GM21737 (cell line): ENCODE measurements around the gene CAMK2B.

Source experiments
- ATAC-seq: cut with Tn5 transposase; IDR thresholded peaks from one replicate; pipeline ENCODE4 v1.9.1; 2021; ENCODE audit warnings: mild to moderate bottlenecking, moderate library complexity; ENCODE audit not compliant: unreplicated experiment

The CAMK2B gene

GRCh38 chr7:44309271-44310091 lies 15.9 kb downstream of the CAMK2B start:
- no peak for ATAC-seq

DNA sequence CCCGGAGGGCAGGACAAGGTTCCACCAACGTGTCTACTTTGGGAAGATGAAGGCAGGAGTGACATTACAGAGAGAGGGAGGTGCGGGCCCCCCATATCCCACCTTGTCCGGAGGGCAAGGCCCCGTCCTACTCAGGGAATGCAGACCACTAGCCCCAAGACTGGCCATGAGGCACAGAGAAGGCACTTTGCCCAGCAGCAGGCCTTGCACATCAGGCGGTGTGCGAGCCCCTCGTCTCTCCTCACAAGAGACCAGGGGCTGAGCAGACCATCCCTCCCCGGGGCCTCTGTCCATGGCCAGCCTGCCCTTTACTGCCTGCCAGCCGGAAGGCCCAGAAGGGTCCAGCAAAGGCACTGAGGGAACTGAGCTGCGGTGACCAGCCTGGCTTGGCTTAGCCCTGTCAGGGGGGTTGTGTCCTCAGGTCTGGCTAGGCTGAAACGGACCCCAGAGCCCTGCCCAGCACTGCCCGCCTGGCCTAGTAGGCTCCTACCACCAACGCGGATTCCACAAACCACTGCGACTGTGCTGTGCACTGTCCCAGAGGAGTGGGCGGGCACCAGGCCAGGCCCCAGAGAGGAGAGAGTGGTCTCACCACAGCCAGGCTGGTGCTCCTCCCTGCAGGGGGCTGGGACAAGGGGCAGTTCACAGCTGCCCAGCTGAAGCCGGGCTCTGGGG lies 16.7 kb downstream of the CAMK2B start:
- ATAC-seq: no peak

DNA sequence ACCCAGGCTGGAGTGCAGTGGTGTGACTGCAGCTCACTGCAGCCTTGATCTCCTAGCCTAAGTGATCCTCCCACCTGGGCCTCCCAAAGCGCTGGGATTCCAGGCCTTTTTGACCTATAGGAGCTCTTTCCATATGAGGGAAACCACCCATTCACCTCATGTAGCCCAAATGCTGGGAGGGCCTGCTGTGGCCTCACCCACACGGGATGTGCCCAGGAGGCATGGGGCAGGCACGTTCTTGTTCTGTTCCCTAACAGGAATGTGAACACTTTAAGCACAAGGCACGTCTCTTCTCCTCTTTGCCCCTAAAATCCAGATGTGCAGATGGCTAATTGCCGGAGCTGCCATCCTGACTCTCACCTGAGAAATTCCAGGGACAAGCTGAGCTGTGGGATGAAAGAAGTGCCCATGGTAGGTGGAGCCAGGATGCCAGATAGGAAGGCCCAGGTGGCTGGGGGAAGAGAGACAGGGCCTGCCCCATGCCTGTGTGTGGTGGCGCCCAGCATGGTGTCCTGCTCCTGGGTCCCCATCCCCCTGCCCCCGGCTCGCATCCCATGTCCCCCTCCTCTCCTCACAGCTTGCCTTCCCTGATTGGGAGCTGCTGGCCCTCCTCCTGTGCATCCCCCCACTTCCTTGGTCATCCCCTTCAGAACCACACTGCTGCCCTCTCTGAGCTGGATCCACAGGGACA lies 17.3 kb downstream of the CAMK2B start:
- no peak for ATAC-seq

DNA sequence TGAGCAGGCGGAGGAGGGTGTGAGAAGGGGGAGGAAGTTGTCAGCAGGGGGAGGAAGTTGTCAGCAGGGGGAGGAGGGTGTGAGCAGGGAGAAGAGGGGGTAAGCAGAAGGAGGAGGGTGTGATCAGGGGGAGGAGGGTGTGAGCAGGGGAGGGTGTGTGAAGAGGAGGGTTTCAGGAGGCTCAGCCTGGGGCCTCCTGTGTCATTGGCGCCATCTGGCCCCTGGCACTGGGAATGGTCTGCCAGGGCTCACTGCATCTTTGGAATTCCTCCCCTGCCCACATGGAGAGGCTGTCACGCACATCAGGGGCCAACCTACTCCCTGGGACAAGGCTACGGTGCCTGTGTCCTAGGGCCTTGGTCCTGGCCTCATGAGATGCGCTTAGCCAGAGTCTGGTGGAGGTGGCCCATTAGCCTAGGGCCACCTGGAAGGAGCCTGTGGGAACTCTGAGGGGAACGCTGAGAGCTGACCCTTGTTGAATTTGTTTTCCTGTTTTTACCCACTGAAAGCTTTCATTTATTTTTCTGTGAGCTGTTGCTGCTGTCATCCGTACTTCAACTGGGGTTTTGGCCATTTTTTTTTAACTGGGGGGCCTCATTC lies 18.0 kb downstream of the CAMK2B start:
- no peak for ATAC-seq

DNA sequence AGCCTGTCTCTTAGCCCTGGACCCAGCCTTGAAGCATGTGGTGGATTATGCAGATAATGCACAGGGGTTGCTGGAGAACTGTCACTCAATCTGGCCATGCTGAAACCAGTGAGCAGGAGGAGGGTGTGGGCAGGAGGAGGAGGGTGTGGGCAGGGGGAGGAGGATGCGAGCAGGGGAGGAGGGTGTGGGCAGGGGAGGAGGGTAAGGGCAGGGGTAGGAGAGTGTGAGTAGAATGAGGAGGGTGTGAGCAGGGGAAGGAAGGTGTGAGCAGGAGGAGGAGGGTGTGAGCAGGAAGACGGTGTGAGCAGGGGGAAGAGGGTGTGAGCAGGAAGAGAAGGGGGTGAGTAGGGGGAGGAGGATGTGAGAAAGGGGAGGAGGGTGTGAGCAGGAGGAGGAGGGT lies 18.8 kb downstream of the CAMK2B start:
- ATAC-seq: no peak

DNA sequence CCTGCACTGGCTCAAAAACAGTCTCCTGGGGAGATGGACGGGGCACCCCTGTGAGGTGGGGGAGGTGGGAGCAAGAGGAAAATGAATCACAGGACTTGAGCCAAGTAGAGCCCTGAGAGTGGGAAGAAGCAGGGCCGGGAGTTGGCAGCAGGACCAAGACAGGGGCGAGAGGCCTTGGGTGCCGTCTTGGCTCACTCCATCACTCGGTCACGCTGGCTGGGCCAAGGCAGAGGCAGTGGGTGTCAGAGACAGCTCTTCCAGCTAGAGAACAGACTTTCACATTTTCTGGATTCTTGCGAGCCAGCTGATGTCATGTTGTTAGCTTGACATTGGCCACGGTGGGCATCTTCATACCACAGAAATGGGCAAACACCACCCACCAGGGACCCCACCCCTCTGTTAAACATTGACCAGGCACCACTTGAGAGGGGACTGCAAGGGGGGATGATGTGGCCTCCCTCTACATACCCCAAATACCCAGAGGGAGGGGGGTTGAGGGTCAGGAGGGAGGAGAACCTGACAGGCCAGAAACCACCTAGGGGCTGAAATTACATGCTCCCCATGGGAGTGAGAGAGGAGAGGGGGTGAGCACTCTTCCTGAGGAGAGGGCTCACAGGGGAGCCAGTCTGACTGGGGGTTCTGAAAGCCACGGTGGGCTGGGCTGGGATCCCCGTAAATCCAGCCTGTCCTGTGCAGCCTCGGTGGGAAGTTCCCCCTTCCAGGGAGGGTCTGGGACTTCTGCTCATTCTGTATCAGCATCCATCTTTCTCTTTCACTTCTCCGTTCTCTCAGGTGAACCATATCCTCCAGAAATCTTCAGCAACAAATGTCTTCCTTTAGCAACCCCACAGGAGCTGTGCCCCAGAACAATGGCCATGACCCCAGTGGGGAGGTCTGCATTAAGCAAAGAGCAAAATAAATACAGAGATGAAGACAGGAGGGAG lies 19.6 kb downstream of the CAMK2B start:
- no peak for ATAC-seq

- ATAC-seq: no peak
Observed at GRCh38 chr7:44294325-44295069, 30.9 kb downstream of the CAMK2B start.

DNA sequence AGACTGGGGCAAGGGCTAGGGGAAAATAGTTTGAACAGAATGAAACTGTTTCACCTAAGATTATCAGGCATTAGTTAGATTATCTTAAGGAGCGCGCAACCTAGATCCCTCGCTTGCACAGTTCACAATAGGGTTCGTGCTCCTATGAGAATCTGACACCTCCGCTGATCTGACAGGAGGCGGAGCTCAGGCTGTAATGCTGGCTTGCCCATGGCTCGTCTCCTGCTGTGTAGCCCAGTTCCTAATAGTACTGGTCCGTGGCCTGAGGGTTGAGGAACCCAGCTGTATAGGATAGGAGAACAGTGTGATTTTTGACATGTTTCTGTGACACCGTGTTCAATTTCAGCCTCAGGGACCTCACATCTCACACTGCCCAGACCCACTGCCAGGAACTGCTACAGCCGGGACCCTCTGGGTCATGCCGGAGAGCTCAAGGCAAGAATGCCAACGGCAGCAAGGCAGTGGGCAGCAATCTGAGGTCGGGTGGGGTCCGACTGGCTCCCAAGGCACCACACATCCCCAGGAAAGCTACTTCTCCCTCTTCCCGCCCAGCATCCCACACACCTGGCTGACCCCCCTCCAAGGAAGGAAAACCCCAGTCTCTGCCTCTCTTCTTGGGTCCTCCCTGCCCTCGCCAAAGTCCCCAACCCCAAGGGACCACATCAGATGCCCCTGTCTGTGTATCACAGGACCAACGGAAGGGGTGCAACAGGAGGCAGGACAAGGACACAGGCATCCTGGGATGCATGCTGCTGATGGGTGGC lies 31.7 kb downstream of the CAMK2B start:
- ATAC-seq: no peak

DNA sequence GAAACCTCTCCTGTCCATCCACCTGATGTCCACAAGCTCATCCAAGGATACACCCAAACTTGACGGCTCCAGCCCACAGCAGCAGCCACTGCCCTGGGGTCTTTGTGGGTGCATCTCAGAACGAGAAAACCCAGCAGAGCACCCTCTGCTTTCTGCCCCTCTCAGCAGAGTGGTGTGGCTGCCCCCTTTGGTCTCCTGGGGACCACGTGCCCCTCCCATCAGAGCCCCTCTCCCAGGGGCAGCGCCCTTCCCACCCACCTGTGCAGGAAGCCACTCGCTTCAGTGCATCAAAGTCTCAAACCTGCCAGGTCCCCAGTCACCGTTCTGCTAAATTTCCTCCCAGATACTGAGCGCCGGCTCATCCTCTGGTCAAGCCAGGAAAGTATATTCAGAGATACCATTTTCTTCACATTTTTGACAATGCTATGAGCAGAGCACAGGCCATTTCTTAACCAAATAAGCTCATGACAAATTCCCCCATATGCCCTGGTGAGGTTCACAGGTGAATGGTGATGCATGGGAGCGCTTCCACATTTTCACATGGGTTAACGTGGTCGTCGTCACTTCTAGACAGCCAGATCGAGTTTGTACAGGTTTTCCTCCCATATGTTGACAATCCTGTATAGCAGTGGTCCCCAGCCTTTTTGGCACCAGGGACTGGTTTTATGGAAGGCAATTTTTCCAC lies 32.4 kb downstream of the CAMK2B start:
- ATAC-seq: no peak

DNA sequence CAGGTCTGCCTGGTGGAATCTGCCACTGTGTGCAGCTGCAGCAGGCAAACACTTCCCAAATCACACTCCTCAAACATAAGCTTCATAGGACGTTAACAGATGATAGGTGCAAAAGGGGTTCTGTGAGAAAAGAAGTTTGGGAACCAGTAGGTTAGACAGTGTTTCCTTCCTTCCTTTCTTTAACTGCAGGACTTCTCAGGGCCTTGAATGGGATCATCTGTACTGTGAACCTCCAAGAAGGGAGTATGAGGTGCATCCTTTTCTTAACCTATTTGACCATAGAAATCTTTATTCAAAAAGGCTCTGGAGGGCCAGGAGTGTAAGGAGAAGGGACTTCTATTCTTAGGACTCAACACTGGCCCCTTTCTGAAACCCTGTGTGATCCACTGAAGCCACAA lies 33.0 kb downstream of the CAMK2B start:
- no peak for ATAC-seq

DNA sequence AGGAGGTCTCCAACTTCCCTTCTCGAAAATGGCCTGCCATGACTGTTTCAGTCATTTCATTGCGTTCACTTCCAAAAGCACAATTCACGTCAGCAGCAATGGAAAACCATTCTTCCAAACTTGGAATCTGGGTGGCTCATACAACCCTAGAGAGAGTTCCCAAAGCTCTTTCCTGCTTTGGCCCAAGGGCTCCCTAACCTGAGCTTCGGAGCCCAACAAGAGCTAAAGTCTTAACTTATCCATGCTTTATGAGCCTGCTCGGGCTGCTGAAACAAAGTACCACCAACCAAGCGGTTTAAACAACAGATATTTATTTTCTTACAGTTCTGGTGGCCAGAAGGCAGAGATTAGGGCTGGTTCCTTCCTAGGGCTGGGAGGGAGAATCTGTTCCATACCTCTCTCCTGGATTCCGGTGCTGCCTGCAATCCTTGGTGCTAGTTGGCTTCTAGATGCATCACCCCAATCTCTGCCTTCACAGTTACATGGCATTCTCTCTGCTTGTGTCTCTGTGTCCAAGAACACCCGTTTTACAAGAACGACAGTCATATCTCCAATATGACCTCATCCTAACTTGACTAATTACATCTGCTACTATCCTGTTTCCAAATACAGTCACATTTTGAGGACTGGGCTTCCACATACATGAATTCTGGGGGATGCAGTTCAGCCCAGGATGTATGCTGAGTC lies 33.5 kb downstream of the CAMK2B start:
- ATAC-seq: no peak

GRCh38 chr7:44291066-44291732 lies 34.2 kb downstream of the CAMK2B start:
- no peak for ATAC-seq

- no peak for ATAC-seq
Observed at GRCh38 chr7:44290252-44290620, 35.2 kb downstream of the CAMK2B start.

- ATAC-seq: no peak
Observed at GRCh38 chr7:44289341-44290251, 35.8 kb downstream of the CAMK2B start.

GRCh38 chr7:44288811-44289340 lies 36.5 kb downstream of the CAMK2B start:
- ATAC-seq: no peak

GRCh38 chr7:44288381-44288685 lies 37.1 kb downstream of the CAMK2B start:
- ATAC-seq: no peak
